GM18502 (cell line): ENCODE measurements around the gene LYPD6B.
A peak's percentile ranks its signal among the peaks of the same experiment; 100 is the strongest.

ENCODE experiments used
- ATAC-seq: cut with Tn5 transposase; IDR thresholded peaks from one replicate; pipeline ENCODE4 v1.9.1; 2021; ENCODE audit warnings: mild to moderate bottlenecking; ENCODE audit not compliant: unreplicated experiment, poor library complexity

The LYPD6B gene

DNA sequence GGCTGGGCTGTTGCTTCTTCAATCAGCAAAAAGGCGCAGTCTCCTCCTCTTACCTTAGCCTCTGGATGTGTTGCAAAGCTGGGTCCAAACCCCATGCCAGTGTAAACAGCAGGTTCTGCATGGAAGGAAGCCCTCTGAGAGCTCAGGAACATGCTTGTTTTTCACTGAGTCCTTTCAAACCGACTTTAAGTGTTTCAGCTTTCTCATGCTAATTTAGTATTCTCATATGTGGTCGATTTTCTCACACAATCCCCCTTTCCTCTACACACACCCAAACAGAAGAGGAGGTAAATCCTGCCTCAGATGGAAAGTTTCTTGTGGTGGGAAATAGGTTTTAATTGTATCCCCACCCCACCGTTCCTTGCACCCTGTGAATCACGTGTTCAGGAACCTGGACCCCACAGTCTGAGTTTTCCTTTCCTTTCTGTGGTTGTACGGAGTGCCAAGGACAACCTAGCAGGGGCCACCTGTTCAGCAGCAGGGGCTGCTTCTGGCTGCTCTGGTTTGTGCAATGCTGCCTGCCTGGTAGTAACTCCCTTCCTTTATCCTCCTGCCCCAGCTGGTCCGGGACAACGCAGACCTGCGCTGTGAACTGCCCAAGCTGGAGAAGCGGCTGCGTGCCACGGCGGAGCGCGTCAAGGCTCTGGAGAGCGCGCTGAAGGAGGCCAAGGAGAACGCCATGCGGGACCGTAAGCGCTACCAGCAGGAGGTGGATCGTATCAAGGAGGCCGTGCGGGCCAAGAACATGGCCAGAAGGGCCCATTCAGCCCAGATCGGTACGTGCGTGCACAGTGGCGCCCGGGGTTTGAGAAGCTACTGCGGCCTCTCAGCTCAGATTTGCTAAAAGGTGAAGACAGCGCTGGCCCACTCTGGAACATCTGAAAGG, 28.7 kb upstream of the LYPD6B start:
- no peak for ATAC-seq

DNA sequence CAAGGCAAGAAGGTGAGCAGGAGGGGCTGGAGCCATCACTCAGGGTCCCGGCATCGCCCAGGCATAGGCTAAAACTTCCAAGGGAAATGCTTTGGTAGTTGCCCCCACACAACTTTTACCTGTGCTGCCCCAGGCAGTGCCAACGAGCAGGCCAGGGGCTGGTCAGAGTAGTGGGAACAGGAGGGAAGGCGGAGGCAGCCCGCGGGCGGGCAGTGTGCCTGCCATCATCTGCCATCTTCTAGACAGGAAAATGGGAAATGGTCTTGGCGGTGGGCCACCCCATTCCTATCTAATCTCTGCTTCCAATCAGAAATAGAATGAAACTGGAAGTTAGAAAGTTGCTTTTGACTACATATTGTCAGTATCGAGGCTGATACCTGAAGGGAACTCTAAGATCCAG, 26.0 kb upstream of the LYPD6B start:
- ATAC-seq, result no peak

DNA sequence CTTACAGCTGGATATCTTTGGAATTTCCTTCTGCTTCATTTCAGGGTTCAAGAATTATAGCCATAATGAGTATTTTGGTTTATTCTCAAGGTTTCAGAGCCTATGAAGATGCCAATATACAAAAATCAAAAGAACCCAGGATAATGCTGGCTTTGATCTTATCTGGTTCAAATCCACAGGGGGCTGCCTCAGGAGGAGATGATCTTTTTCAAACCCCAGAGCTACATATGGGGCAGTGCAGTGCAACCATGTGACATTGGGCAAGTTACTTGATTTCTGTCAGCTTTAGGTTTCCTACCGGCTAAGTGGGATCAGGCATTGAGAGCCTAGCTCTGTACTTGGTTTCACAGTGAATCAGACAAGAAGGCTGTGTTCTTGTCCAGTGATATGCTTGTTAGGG, 23.0 kb upstream of the LYPD6B start:
- no peak for ATAC-seq

DNA sequence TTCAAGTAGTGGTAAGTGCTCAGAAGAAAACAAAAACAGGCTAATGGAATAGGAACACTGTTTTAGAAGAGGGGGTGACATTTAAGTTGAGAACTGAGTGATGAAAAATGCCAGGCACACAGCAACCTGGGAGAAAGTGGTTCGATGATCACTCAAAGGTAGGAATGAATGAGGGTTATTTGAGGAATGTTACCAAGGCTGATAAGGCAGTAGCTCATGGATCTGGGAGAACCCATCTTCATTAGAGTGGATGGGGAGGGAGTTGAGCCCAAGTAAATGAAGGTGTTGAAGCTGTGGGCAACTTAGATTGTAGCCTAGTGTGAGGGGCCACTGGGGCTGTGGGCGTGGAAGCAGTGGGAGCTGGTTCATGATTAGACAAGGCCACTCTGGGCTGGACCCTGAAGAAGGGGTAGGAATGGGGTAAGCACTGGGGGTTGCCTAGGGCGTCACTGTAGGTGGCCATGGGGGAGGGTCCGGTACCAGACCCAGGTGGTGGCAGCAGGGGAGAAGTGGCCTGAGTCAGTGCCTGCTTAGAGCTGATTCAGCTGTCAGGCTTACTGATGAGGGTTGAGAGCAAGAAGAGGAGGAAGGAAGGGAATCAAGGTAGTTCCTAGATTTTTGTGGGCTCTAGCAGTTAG, 22.5 kb upstream of the LYPD6B start:
- ATAC-seq, result no peak

DNA sequence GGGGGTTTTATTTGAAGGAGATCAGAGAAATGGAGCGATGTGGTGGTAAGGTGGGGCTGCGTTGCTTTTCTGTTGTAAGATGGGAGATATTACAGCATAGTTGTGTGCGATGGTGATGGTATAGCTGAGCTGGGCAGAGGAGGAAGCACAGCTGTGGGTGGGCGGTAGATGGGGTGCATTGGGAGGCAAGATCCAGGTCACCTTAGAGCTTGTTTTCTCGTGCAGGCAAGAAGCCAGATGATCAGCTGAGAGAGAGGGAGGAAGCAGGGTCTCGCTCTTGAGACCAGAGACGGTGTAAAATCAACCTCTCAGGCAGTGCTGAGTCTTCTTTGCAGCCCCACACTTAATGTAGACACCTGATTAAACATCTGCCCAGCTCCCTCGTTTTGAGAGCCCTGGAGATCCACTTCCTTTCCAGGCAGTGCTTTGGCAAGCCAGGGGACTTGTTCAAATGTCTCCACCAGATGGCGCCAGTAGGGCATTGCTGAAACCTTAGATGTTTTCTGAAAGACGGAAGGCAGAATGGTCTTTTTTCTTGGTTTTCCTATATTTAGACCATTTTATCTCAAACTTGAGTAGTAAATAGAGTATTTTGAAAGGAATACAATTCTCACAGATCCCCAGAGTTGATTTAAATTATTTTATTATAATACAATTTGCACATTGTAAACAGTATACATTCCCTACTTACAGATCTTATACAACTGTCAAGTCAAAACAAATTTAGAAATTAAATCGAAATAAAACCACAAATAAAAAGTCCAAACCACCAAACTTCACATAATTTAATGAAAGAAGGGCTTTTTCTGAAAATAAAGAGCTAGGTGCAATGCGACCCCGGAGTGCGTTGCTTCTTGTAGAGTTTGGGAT, 21.1 kb upstream of the LYPD6B start:
- peak; percentile 22 for ATAC-seq

DNA sequence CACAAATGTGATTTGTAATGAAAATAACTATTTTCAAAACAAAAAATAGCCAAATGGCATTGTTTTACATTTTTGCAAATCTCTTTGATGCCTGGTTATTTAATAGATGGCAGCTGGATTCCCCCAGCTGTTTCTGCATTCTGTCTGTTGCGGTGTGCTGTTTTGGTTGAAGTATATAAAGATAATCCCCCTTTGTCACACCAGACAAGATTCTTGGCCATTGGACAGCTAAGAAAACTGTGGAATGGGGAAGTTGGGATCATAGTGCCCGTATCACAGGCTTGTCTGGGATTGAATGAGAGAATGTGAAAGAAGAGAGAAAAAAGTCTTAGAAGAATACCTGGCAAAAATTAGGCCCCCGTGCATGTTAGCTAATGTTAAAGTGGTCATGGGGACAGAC, 19.5 kb upstream of the LYPD6B start:
- no peak for ATAC-seq

DNA sequence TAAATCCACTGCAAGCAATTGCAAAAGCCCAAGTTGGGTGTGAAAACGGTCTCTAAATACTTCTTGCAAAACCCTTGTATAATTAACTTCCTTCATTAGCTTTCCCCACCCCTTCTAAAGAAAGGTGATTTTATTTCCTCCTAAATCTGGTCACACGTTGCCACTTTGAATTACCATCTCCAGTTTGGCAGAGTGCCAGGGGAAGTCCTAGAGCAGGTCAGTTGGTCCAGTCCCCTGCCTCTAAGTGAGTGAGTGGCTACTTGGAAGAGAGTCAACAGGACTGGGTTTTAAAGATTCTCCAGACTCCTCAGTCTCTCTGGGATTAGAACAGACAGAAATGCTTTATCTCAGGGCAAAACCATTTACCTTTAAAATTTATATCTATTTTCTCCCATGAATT, 18.7 kb upstream of the LYPD6B start:
- no peak for ATAC-seq

DNA sequence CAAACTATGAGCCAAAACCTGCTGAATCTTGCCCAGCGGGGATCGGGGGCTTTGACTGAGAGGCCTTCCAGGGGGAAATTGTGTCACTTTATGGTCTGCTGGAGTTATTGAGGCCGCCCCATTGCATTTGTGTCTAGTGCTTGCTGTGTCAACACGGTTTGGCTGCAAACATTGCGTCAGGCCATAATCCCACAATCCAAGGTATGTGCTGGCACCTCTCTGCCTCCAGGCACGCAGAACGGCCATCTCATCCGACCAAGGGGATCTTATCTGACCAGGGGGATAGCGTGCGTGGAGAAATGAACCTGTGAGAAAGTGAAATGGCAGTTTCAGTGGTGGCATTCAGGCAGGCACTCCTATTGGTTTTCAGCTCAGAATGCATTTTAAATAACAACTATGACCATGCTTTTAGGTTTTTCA, 18.1 kb upstream of the LYPD6B start:
- ATAC-seq, result peak; percentile 50

DNA sequence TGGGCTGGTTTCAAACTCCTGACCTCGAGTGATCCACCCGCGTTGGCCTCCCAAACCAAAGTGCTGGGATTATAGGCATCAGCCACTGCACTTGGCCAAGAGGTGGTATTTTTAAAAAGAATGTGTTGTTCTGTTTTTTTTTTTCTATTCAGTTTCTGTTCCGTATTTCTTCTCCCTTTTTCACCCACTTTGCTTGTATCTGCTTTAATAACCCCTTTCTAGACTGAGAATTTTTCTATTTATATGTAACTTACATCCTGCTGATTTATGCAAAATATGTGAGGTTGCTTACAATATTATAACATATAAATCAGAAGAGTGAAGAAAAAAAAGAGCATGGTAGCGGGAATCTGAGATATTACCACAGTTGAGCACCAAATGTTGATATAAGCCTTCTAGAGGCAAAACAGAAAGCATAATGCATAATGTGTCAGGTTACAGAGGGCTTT, 17.2 kb upstream of the LYPD6B start:
- ATAC-seq, result peak; percentile 71

DNA sequence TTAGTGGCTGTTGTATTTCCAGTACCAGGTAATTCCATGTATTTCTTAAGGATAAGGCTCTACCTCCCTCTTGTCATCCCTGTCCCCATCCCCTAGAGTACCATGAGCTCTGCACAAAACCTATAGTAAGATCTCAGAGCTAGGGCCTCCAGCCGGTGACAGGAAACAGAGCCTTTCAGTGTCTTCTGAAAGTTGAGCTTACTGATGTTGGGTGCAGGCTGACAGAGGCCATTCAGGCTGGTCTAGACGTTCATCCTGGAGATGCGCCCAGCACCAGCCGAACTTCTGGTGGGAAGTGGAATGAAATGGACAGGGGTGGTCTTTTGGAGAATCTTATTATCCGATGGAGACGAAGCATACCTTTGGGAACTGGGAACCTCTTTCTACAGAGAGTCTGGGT, 16.7 kb upstream of the LYPD6B start:
- peak; percentile 69 for ATAC-seq

DNA sequence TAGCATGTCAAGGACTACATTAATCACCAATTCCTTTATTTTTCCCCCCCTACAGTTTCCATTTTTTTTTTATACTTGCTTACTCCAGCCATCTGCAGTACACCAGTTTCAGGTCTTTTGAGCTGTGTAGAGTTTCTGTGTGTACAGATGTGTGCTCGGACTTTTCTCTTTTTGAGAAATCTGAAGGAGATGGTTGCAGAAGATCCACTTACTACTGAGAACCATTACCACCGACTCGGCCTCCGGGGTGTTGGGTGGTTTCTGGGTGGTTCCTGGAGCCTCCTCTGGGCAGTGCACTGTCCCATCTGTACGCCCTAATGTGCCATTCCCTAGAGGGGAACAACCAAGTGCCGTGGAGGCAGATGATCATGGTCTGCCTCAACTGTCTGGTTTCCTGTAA, 15.4 kb upstream of the LYPD6B start:
- no peak for ATAC-seq

DNA sequence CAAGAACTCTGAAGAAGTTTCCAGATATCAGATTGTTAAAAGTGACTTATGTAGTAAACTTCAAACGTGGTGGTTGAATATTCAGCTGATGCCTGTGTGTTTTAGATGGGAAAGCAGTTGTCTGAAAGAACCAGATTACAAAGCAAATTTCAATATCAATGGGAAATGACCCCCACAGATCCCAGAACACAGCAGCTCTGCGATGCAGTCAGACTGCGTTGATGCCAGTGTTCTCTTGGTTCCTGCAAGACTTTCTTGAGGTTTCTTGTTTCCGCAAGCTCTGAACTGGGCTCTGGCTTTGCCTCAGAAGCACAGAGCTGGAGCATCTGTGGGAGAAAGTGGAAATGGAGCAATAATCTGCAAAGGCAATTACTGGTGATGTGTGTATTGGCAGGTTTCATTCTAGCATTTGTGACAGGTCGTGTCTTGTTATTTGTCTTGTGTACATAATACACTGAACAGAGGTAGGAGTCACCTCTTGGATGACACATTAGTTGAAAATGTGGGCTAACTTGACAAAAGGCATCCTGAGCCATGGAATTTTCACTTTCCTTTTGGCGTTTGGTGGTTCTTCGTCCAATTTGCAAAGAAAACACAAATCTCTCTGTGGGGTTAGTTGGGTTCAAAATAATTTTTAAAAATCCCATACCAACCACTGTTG, 10.8 kb upstream of the LYPD6B start:
- no peak for ATAC-seq

DNA sequence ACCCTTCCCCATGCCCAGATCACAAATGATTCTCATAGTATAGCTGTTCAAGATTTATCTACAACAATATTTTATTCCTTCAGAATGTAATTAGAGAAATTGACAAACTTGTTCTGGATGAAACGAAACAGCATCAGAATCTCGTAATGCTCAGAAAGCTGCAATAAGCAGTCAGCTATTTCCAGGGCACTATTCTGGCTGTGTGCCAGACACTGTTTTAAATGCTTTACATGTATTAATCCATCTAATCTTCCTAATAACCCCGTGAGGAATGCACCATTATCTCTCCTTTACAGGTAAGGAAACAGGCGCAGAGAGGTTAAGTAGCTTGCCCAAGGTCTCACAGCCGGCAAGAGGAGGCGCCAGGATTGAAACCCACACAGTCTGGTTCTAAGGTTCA, 10.1 kb upstream of the LYPD6B start:
- no peak for ATAC-seq

DNA sequence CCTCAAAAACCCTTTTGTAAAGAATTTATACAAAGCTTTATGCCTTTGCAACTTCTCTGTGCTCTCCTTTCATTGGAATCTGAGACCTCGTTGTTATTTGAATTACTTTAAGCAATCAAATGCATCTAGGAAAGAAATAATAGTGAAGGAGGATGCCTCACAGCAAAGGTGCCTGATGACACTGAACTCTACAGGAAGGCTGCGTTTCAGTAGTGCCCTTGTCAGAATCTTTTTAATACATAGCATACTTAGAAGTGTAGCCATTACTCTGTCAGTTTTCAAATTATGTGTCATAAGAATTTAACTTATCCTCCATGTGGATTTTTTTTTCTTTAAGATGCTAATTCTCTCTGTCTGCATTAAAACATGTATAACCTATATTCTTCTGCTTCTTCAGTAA, 9.6 kb upstream of the LYPD6B start:
- ATAC-seq, result no peak

DNA sequence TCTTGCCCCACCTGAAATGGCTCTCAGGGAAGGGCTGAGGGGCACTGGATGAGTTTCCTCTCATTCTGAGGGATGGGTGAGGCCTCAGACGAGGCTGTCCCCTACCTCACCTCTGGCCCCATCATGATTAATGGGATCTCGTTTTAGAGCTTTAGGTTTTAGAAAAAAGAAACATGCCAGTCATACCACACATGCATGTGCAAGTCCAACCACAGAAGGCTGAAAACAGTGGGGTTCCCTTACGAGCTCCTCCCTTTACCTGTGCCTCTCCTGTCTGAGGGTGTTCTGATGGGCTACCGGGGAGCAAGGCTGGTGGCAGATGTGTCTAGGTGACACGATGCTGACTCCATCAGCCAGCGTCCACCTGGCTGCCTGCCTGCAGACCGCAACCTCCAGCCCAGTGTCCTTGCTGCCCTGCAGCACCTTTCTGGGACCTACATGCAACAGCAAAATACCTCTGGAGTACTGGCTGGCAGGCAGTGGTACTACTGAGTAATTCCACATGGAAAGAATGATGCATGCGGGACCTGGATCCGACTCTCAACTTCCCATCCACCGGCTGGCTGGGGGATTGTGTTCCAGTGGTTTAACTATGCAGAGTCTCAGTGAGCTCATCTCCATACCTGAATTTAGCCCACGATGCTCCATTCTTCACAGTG, 9.1 kb upstream of the LYPD6B start:
- no peak for ATAC-seq

DNA sequence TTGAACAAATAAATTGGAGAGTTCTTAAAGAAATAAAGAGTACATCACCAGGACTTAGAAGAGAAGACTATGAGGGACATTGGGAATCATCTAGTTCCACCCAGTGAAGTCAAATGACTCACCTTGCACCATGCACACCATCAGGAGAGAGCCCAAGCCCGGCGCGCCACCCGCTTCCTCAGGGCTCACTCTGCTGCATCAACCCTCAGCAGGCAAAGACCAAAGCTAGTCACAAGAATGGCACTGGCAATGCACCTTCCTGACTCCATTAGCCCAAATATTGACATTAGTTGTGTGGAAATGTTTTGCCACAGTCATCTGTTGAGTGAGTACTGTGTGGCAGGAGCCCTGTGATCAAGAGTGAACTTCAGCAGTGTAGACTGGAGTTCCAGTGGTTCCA, 7.1 kb upstream of the LYPD6B start:
- ATAC-seq, result peak; percentile 7

DNA sequence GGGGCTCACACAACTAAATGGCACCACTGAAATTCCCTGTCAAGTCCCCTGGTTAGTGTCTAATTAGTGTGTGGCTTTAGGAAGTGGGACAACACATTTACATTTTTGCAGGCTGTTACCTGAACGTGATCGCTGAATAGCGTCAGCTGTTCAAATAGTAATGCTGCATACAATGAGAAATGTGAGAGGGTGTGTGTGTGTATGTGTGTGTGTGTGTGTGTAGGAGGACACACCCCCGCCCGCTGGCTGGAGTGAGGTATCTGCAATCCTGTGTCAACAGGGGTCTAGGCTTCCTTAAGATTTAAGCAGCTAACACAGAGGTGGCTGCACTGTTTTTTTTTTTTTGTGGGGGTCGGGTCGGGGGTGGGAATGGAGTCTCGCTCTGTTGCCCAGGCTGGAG, 4.8 kb upstream of the LYPD6B start:
- no peak for ATAC-seq

DNA sequence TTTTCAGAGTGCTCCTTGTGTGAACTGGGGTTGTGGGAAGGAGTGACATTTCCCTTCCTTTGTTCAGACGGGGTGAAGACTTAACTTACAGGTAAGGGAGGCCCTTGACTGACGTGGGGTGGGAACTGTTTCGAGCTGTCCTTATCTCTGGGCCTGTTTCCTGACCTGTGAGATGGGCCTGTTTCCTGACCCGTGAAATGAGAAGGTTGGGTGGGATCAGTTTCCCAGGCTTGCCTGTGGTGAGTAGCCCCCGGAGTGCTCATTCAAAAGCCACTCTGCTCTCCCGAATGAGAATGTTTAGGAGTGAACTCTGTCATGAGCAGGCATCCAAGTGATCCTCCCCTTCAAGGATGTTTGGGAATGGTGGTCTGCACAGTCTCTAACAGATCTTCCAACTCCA, 4.1 kb upstream of the LYPD6B start:
- no peak for ATAC-seq

DNA sequence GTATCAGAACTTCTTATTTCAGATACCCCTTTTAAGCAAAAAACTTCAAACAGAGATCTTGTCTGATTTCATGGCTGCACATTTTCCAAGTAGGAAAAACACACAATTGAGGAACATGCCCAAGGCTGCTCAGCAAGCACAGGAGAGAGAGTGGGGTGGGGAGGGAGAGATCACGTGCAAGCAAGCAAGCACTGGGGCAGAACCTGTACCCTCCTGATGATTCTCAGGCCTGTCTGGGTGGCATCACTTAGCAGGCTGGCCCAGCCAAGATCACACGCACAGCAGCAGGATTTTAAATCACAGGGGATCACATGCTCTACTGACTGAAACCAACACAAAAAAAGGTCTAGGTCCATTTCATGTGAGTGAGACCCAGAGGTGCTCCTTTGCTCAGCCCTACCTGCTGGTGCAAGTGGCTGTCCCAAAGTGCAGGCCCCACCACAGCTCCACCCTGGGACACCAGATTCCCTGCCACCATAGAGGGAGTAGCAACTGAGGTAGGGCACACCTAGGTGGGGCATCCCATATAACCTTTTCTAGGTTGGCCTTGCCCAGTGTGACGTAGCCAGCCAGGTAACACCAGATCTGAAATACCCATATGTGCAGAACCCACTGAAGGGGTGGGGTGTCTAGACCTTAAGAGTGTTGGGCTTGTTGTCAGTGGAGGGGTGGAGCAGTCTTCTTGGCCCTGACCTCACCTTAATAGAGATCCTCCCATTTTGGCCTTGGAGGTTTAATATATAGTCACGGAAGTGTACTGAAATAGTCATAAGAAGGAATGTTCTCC, 1.8 kb upstream of the LYPD6B start:
- no peak for ATAC-seq
